ENCODE results near the gene LRRIQ1.

LRRIQ1 gene

GRCh38 chr12:85029456-85029855 is 6.7 kb upstream of the LRRIQ1 start:
- no peaks in the 10 kb centered on the region for H3K9me3 ChIP-seq (ENCODE audit: insufficient read depth, low read length)
- H3K4me2 ChIP-seq (ENCODE audit: low read length): no peak overlapping the region
- H3K79me2 ChIP-seq (ENCODE audit: low read length): no peaks in the 10 kb centered on the region
- no peak overlapping the region for H3K27ac ChIP-seq (ENCODE audit: low read length)
- H2AFZ ChIP-seq (ENCODE audit: low read depth, low read length): no peak overlapping the region
- no peak overlapping the region for H3K4me3 ChIP-seq (ENCODE audit: low read length)
- H3K9ac ChIP-seq (ENCODE audit: low read length): no peak overlapping the region
- H4K20me1 ChIP-seq (ENCODE audit: insufficient read depth, low read length): no peaks in the 10 kb centered on the region
- no peaks in the 10 kb centered on the region for H3K36me3 ChIP-seq (replicated peaks; ENCODE audit: low read depth, low read length)
- no peaks in the 10 kb centered on the region for H3K4me1 ChIP-seq (ENCODE audit: low read length)
- no peaks in the 10 kb centered on the region for H3K27me3 ChIP-seq (ENCODE audit: low read depth, low read length)
- no peak for TF ChIP-seq EZH2phosphoT487 (IDR thresholded peaks at IDR 0.05; ENCODE audit: low read depth)
- peak; percentile 63 for TF ChIP-seq CTCF (IDR thresholded peaks at IDR 0.05; ENCODE audit: low read depth, low read length)

GRCh38 chr12:85036733-85037132 is 582 bp downstream of the LRRIQ1 start:
- no peak for TF ChIP-seq EZH2phosphoT487 (IDR thresholded peaks at IDR 0.05; ENCODE audit: low read depth)
- TF ChIP-seq CTCF (IDR thresholded peaks at IDR 0.05; ENCODE audit: low read depth, low read length): no peak
- Histone ChIP-seq H3K79me2 (ENCODE audit: low read length) (no peaks in the 10 kb centered on the region), H3K27ac (ENCODE audit: low read length) (no peak overlapping the region), H3K4me2 (ENCODE audit: low read length) (no peak overlapping the region), H3K9ac (ENCODE audit: low read length) (no peak overlapping the region), H3K4me1 (ENCODE audit: low read length) (no peaks in the 10 kb centered on the region), H2AFZ (ENCODE audit: low read depth, low read length) (no peak overlapping the region), H3K9me3 (ENCODE audit: insufficient read depth, low read length) (no peaks in the 10 kb centered on the region), H3K4me3 (ENCODE audit: low read length) (no peak overlapping the region), H4K20me1 (ENCODE audit: insufficient read depth, low read length) (no peaks in the 10 kb centered on the region), H3K36me3 (replicated peaks; ENCODE audit: low read depth, low read length) (no peaks in the 10 kb centered on the region), H3K27me3 (ENCODE audit: low read depth, low read length) (no peaks in the 10 kb centered on the region)

GRCh38 chr12:85041395-85041794 is 5.2 kb downstream of the LRRIQ1 start:
- no peaks in the 10 kb centered on the region for H3K36me3 ChIP-seq (replicated peaks; ENCODE audit: low read depth, low read length)
- H3K27me3 ChIP-seq (ENCODE audit: low read depth, low read length): no peaks in the 10 kb centered on the region
- H2AFZ ChIP-seq (ENCODE audit: low read depth, low read length): no peak overlapping the region
- H4K20me1 ChIP-seq (ENCODE audit: insufficient read depth, low read length): no peaks in the 10 kb centered on the region
- H3K9me3 ChIP-seq (ENCODE audit: insufficient read depth, low read length): no peaks in the 10 kb centered on the region
- H3K79me2 ChIP-seq (ENCODE audit: low read length): no peaks in the 10 kb centered on the region
- H3K9ac ChIP-seq (ENCODE audit: low read length): no peak overlapping the region
- no peaks in the 10 kb centered on the region for H3K4me1 ChIP-seq (ENCODE audit: low read length)
- H3K27ac ChIP-seq (ENCODE audit: low read length): no peak overlapping the region
- no peak overlapping the region for H3K4me3 ChIP-seq (ENCODE audit: low read length)
- TF ChIP-seq EZH2phosphoT487 (IDR thresholded peaks at IDR 0.05; ENCODE audit: low read depth) (no peak), CTCF (IDR thresholded peaks at IDR 0.05; ENCODE audit: low read depth, low read length) (no peak)
- no peak overlapping the region for H3K4me2 ChIP-seq (ENCODE audit: low read length)

GRCh38 chr12:85043829-85044228 is 7.7 kb downstream of the LRRIQ1 start:
- no peak overlapping the region for H3K4me2 ChIP-seq (ENCODE audit: low read length)
- H3K9ac ChIP-seq (ENCODE audit: low read length): no peak overlapping the region
- no peak overlapping the region for H2AFZ ChIP-seq (ENCODE audit: low read depth, low read length)
- no peaks in the 10 kb centered on the region for H3K9me3 ChIP-seq (ENCODE audit: insufficient read depth, low read length)
- no peak overlapping the region for H3K4me3 ChIP-seq (ENCODE audit: low read length)
- H4K20me1 ChIP-seq (ENCODE audit: insufficient read depth, low read length): no peaks in the 10 kb centered on the region
- no peak for TF ChIP-seq EZH2phosphoT487 (IDR thresholded peaks at IDR 0.05; ENCODE audit: low read depth)
- no peaks in the 10 kb centered on the region for H3K27me3 ChIP-seq (ENCODE audit: low read depth, low read length)
- H3K27ac ChIP-seq (ENCODE audit: low read length): no peak overlapping the region
- H3K36me3 ChIP-seq (replicated peaks; ENCODE audit: low read depth, low read length): no peaks in the 10 kb centered on the region
- H3K4me1 ChIP-seq (ENCODE audit: low read length): no peaks in the 10 kb centered on the region
- H3K79me2 ChIP-seq (ENCODE audit: low read length): no peaks in the 10 kb centered on the region
